Measurements from ENCODE around the gene DPH2.

Gene DPH2

DNA sequence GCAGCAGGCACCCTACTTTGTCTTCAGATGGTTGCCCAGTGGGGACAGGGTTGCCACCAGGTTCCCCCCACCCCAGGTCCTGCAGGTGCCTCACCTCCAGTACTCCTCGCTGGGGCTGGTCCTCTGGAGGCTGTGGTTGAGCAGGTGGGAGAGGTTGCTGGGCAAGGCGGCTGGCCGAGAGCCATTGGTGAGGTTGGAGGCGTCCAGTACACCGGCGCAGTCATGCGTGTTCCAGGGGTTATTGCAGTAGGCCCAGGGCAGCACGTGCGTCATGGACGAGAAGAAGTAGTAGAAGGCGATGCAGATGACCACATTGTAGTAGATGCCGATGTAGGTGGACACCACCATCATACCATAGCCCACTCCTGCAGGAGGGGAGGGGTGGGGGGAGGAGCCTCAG lies 38.4 kb downstream of the DPH2 start:
- no peak for DNase-seq

DNA sequence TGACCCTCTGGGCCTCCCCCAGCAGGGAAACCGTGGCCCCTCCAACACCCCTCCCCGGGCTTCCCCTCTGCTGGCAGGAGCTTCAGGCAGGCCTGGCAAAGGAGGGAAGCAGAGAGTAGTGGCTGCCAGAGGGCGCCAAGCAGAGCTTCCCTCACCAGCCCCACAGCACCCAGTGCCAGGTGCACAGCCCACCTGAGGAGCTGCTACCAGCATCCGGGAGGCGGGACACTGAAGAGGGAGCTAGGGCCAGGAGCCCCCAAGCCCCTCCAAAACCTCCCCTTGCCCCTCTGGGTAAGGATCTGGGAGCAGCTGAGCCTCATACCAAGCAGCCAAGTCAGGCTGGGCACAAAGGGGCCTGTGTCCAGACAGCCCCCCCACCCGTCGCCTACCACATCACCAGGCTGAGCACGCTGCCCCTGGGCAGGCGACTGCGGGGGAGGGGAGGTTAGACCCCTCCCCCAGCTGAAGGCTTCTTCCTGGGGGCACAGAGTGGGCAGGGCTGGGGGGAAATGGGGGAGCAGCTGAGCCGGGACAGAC lies 41.2 kb downstream of the DPH2 start:
- no peak for DNase-seq

DNA sequence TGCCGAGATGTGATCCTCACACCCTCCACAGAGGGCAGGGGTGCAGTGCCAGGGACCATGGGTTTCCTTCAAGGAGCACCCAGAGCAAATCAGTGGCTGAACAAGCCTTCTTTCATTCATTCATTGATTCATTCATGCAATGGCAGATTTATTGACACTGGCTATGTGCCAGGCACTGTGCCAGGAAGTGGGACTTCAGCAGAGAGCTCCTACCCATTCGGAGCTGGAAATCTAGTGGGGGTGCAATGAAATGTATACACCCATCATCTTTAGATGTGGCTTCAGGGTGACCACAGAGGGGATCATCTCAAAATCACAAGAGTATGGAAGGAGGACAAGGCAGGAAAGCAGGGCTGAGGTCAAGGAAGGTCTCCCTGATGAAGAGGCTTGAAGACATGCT lies 42.6 kb downstream of the DPH2 start:
- DNase-seq, result no peak

DNA sequence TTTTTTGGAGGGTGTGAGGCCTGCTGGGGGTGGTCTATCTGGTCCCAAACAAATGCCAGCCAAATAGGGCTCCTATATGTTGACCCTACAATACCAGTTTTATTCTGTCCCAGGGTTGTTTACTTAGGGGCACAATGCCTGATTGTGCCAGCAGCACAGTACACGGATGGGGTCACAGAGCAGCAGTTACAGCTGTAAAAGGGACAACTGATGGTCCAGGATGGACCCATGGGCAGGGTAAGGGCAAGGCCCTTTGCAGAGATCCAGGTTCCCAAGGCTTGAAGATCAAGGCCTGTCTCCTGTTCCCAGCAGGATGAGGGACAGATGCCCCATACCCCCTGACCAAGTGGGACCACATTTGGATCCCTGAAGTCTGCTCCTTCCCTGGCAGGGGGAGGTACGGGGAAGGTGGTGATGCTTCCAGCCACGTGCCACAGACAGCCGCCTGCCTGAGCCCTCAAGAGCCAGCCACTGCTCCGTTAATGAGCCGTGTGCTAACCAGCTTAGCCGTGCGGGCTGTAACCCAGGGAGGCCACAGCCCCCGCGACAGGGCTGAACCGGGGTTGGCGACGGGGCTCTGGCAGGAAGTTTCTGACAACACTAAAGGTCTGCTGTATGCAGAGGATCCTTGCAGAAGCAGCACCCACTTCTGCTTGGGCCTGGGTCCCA lies 43.3 kb downstream of the DPH2 start:
- no peak for DNase-seq

DNA sequence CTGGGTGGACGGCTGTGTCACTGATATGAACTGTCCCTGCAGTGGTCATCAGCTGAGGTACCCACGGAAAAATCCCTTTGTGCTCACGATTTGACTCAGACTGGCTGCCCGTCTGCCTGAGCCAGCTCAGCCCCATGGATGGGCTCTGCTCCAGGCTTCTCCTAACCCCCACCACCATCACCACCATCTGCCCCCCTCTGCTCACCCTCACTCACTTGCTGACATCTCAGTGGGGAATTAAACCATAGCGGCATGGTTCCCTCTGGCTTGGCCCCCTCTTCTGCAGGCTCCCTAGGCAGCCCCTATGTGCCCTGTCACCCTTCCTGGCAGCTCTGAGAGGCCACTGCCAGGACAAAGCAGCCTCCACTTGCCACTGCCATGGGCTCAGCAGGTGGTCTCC lies 44.1 kb downstream of the DPH2 start:
- no peak for DNase-seq

DNA sequence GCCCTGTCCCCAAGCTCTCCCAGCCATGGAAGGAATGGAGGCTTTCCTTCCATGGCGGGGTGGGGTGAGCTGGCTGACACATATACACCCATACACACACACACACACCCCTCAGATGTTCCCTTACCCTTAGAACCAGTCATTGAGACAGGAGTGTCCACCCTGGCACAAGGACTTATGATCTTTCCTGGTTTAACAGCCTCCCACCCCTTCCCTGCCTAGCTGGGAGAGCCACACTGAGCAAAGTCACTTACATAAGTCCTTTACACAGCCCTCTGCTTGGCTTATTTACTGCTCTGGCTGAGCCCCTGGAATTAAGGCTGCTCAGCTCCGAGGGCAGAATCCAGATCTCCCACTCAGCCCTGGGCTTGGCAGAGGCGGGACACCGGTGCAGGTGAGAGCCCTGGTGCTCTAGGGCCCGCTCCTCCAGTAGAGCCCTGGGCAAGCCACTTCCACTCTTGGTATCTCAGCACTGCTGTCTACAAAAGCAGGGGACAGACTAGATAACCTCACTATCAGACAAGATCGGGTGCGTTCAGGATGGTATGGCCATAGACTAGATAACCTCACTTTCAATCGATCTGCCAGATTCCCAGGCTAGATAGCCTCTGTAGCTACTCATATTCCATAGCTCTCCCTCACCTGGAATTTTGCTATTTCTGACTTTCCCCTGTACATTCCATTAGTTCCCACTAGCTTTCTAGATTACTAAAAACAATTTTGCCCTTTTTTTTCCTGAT lies 44.7 kb downstream of the DPH2 start:
- no peak for DNase-seq

DNA sequence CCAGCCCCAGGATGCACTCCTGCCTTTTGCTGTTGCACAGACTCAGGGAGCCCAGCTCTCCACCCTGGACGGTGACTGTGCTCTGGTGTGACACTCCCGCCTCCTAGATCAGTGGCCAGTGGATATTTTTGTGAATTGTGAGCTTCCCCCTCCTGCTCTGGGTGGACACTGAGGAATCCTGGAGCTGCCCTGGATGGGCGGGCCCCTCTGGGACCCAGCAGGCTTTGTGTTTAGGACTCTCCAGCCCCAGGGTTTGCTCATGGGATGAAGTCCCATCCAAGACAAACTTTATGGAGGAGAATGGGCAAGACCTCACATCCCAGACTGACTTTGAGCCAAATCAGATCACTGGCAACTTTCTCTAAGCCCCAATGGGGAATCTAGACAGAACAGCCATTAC lies 45.4 kb downstream of the DPH2 start:
- no peak for DNase-seq

DNA sequence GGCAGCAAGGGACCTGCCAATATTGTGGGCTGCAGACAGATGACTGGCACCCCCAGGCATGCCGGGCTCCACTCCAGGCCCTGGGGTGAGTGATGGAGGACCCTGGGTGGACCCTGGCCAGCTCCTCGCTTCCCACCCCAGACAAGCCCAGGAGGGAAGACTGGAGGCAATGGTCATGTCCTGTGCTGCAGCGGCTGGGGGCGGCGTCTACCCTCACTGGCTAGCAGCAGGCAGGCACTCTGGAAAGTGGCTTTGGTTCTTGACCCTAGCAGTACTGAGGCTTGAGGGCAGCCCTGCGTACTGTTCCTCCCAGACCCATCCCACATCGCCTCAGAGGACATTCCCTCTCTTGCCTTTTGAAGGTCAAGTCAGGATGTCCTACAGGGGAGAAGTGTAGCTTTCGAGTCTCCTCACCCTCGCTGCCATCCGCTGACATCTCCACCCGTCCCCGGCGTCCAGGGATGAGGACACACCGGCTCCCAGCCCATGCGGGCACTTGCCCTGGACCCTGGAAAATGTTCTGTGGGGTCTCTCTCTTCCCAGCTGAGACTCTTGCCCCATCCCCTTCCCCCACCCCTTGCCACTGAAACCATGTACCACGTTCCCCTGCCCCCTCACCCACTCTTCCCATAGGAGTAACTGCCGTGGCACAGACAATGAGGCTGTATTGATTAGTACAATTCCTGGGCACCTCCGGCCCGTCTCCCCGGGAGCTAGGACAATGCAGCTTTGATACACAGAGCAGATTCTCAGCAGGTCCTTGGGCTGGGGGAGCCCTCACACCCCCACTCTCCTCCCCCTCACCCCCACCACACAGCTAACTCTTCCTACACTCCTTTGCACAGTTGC lies 46.5 kb downstream of the DPH2 start:
- DNase-seq, result no peak

DNA sequence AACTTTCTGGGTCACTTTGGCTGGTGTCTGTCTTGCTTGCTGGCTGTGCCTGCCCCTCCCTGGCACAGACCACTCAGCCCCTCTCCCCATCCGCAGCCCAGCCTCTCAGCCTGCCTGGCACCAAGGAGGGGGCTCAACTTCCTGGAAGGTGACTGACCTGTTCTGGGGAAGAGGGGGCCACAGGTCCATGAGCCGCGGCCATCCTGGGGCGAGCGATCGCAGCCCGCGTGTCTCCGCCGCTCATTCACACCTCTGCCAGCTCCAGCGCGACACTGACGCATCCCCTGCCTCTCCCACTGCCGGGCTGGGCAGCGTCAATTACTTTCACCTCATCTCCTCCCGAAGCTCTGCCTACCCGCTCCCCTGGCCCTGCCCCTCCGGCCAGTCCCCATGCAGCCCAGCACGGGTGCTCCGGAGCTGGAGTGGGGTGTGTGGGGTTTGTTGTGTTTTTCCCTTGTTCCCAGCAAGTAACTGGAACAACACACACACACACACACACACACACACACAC lies 47.1 kb downstream of the DPH2 start:
- DNase-seq, result no peak

DNA sequence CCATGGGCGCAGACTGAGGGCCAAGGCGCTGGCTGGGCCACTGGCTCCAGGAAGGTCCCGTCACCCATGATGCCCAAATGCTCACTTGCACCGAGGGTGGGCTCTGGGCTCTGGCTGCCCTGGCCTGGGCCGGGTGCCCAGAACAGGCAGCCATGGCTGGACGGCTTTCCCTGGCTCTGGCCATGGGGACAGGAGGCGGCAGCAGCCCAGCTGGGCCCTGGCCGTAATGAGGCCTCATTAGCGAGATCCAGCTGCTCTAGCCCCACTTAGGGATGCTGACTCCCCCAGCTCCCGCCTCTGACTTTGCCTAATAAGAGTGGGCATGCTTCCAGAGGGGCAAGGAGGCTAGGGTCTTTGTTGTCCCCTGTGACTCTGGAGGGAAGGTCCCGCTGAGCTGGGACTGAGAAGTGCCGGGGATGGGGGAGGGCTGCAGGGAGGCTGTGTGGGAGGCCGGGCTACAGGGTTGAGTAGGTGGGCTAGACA lies 49.7 kb downstream of the DPH2 start:
- no peak for DNase-seq

DNA sequence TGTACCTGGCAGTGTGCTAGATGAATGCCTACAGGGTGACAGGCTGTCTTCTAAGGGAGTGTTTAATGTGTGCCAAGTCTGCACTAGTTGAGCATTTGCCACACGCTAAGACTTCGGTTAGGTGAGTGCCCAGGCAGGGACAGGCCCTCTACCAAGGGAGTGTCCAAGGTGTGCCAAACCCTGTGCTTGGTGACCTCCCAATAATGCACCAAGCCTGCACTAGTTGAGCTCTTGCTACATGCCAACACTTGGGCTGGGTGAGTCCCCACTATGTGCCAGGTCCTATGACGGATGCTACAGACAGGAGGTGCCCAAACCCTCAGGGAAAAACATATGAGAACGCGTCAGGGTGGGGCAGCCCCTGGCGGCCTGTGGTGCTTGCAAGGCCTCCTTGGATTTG lies 50.7 kb downstream of the DPH2 start:
- no peak for DNase-seq

DNA sequence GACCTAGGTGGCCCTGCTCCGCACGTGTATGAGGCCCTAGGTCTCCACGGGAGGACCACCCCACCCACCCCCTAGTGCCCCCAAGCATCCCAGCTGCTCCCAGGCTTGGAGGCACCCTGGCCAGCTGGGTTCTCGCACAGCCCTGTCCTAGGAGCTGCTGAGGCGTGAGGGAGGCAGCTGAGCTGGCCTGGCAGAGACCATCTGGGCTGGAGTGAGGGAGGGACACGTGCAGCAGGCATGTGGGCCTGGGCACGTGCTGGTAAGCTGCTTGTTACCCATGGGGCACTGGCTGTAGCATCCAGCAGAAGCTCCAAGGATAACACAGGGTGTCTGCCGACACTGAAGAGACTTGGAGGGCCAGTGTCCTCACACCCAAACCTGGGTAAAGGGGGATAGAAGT lies 51.3 kb downstream of the DPH2 start:
- DNase-seq, result no peak

DNA sequence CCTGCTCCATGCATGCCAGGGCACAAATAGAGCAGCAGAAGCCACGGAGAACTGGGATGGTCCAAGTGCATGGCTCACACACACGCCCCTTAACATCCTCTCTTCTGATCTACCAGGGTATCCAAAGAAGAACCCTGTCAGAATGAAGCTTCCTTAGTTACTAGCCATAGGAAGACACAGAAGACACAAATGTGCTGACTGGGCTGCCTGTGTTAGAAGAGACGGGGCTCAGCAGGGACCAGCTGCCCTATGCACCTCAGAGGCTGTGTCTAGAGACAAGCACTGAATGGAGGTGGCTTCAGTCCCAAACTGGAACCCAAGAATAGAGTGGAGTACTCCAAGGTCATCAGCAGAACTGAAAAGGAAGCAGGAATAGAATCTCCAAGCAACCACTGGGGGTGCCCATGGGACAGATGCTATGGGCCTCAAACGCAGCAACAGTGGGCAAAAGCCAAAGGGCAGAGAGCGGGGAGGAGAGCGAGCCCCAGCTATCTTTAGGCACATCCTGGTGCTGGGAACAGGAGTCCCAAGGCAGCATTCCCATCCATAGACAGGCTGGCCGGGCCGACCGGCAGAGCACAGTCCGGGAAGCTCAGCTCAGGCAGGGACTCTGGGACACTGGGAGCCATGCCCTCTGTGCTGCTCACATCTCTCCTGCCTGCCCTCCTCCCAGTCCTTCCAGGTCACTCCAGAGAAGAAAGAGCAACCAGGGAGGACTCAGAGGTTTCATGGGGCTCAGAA lies 51.9 kb downstream of the DPH2 start:
- no peak for DNase-seq
